Activated CD4-positive, alpha-beta T cell treated with anti-CD3 and anti-CD28 coated beads for 1 hour (primary cell): ENCODE data around the gene RENBP.
A peak's percentile ranks its signal among the peaks of the same experiment; 100 is the strongest.

ENCODE experiments used
- DNase-seq: peaks from one replicate; pipeline ENCODE4 v3.0.0-alpha.2; 2020

RENBP gene

GRCh38 chrX:153931748-153932147 lies 12.7 kb downstream of the RENBP start:
- DNase-seq: no peak

GRCh38 chrX:153931151-153931550 lies 13.3 kb downstream of the RENBP start:
- DNase-seq: no peak

GRCh38 chrX:153930011-153930910 lies 14.2 kb downstream of the RENBP start:
- no peak for DNase-seq

- DNase-seq: no peak
Measured at GRCh38 chrX:153929576-153929975, 14.9 kb downstream of the RENBP start.

GRCh38 chrX:153928846-153929245 lies 15.6 kb downstream of the RENBP start:
- DNase-seq: no peak

- DNase-seq: peak; percentile 89
Measured at GRCh38 chrX:153927922-153928760, 16.3 kb downstream of the RENBP start.

- DNase-seq: no peak
Measured at GRCh38 chrX:153927672-153927921, 16.8 kb downstream of the RENBP start.

- peak; percentile 59 for DNase-seq
Measured at GRCh38 chrX:153926858-153927671, 17.4 kb downstream of the RENBP start.

- no peak for DNase-seq
Measured at GRCh38 chrX:153926552-153926857, 17.9 kb downstream of the RENBP start.

- DNase-seq: no peak
Measured at GRCh38 chrX:153925739-153926551, 18.5 kb downstream of the RENBP start, which contains the start of gene ARHGAP4. Gene ARHGAP4, minus strand, starts transcription at chrX:153926264. Its CDS starts 62 bp downstream, at chrX:153926202.

- no peak for DNase-seq
Measured at GRCh38 chrX:153925387-153925738, 19.1 kb downstream of the RENBP start.

GRCh38 chrX:153924149-153924861 lies 20.1 kb downstream of the RENBP start:
- no peak for DNase-seq

- DNase-seq: no peak
Measured at GRCh38 chrX:153922932-153923857, 21.2 kb downstream of the RENBP start.

GRCh38 chrX:153921511-153922446 lies 22.7 kb downstream of the RENBP start:
- DNase-seq: no peak

GRCh38 chrX:153921070-153921469 lies 23.4 kb downstream of the RENBP start:
- DNase-seq: no peak

- no peak for DNase-seq
Measured at GRCh38 chrX:153920546-153920945, 23.9 kb downstream of the RENBP start.

- DNase-seq: no peak
Measured at GRCh38 chrX:153919281-153919680, 25.2 kb downstream of the RENBP start.

GRCh38 chrX:153917869-153918268 lies 26.6 kb downstream of the RENBP start:
- no peak for DNase-seq

GRCh38 chrX:153913701-153914100 lies 30.7 kb downstream of the RENBP start:
- no peak for DNase-seq

- DNase-seq: no peak
Measured at GRCh38 chrX:153913211-153913610, 31.2 kb downstream of the RENBP start.
